CD4-positive, alpha-beta T cell (primary cell): Measurements from ENCODE around the gene CFP. TPM values are rescaled to one million over a fixed set of nuclear protein-coding genes. Genes with fewer than 3 reads are reported as not detected.

Experiments used
- ATAC-seq: fragments of 200-7000 bp; cut with Tn5 transposase; one replicate; pipeline ENCODE4 v1.10.0; 2022; ENCODE audit warnings: mild to moderate bottlenecking; ENCODE audit not compliant: poor library complexity
- CTCF ChIA-PET: fragments of 350-600 bp; sonication (Branson Sonifier 250); formaldehyde crosslinking; loops from one replicate; lab custom pipeline; 2021; ENCODE audit warnings: antibody characterized with exemption, inconsistent platforms; lab: Charles Lee
- POLR2A ChIA-PET: fragments of 350-600 bp; sonication (Branson Sonifier 250); formaldehyde crosslinking; loops from one replicate; lab custom pipeline; 2021; ENCODE audit warnings: antibody characterized with exemption, inconsistent platforms; lab: Charles Lee
- DNase-seq, 14 experiments: peaks; one replicate each; pipeline ENCODE4 v3.0.0-alpha.2; 2013 to 2020; ENCODE audit warnings: mixed read lengths in 2 of 14
- H3K27ac ChIP-seq, 2 donors: one replicate each; pipeline versions ENCODE4 v1.5.1 to v1.7.0; 2013; ENCODE audit warnings: low read length in 2 of 2, low read depth in 1 of 2, mild to moderate bottlenecking in 1 of 2
- H3K27me3 ChIP-seq, 2 experiments: 1 replicate in 1 of 2; 2 replicates in 1 of 2; pipeline versions ENCODE4 v1.6.1 to v1.7.0; 2013; ENCODE audit warnings: low read length in 2 of 2, control low read depth in 1 of 2, mild to moderate bottlenecking in 1 of 2, moderate library complexity in 1 of 2; ENCODE audit not compliant: insufficient read depth in 2 of 2, control insufficient read depth in 1 of 2
- H3K36me3 ChIP-seq: one replicate; pipeline ENCODE4 v1.6.1; 2013; ENCODE audit warnings: low read length, control low read depth; ENCODE audit not compliant: insufficient read depth
- H3K4me1 ChIP-seq: one replicate; pipeline ENCODE4 v1.6.1; 2013; ENCODE audit warnings: low read length, control low read depth; ENCODE audit not compliant: insufficient read depth
- H3K4me3 ChIP-seq: one replicate; pipeline ENCODE4 v1.5.1; 2013; ENCODE audit warnings: mild to moderate bottlenecking, low read length, moderate library complexity
- H3K9me3 ChIP-seq, 2 experiments: 1 replicate in 1 of 2; 2 replicates in 1 of 2; pipeline versions ENCODE4 v1.6.1 to v1.7.0; 2013; ENCODE audit warnings: low read length in 2 of 2, mild to moderate bottlenecking in 2 of 2, control low read depth in 1 of 2, moderate library complexity in 1 of 2; ENCODE audit not compliant: control insufficient read depth in 1 of 2, insufficient read depth in 1 of 2
- H3K27ac Mint-ChIP-seq: one replicate; pipeline ENCODE4 v1.8.0; 2020; ENCODE audit warnings: mixed read lengths
- H3K27me3 Mint-ChIP-seq: one replicate; pipeline ENCODE4 v1.8.0; 2021; ENCODE audit warnings: mixed read lengths
- H3K36me3 Mint-ChIP-seq: one replicate; pipeline ENCODE4 v1.8.0; 2021; ENCODE audit warnings: low read depth, mixed read lengths
- H3K4me1 Mint-ChIP-seq: one replicate; pipeline ENCODE4 v1.8.0; 2021; ENCODE audit warnings: low read depth, mixed read lengths
- H3K4me3 Mint-ChIP-seq: one replicate; pipeline ENCODE4 v1.8.0; 2020; ENCODE audit warnings: mild to moderate bottlenecking, mixed read lengths
- H3K9me3 Mint-ChIP-seq: one replicate; pipeline ENCODE4 v1.8.0; 2020; ENCODE audit warnings: mixed read lengths
- CTCF ChIP-seq: fragments of 200-600 bp; IDR thresholded peaks from one replicate; pipeline ENCODE4 v1.8.0; 2022; ENCODE audit warnings: antibody characterized with exemption, mild to moderate bottlenecking
- intact Hi-C, 2 experiments: fragments of 100-400 bp; cut with DNase I in 1 of 2; cut with micrococcal nuclease in 1 of 2; formaldehyde crosslinking; loops; one replicate each; pipeline versions ENCODE4 v1.15.1 to v1.9.0; 2023 to 2025; cut with DNase I, micrococcal nuclease
- total RNA-seq, 174 experiments: library from RNA in 2 of 174; stranded (reverse) in 2 of 174; gene quantifications; one replicate each; pipeline ENCODE4 v1.2.3 and lab custom pipeline; 2021 to 2026

Gene CFP
- total RNA-seq, 2 experiments from 2014 or later: 18.3 to 18.6 TPM

GRCh38 chrX:47586043-47586787, 43.5 kb downstream of the CFP start:
- H3K36me3 Mint-ChIP-seq: peaks cover 5% of the 10 kb centered on the region
- H3K4me1 ChIP-seq: peaks cover 26% of the 10 kb centered on the region
- no peak overlapping the region for H3K27ac Mint-ChIP-seq
- no peaks in the 10 kb centered on the region for H3K9me3 Mint-ChIP-seq
- TF ChIP-seq CTCF: no peak
- no peaks in the 10 kb centered on the region for H3K27me3 ChIP-seq
- CTCF ChIA-PET: no interaction called here
- no peaks in the 10 kb centered on the region for H3K27me3 Mint-ChIP-seq
- intact Hi-C loops: no loop called here
- ATAC-seq (no peak), DNase-seq (no peak)
- no peaks in the 10 kb centered on the region for H3K9me3 ChIP-seq
- H3K4me1 Mint-ChIP-seq: peaks cover 23% of the 10 kb centered on the region
- H3K36me3 ChIP-seq: peaks cover 6% of the 10 kb centered on the region
- no peak overlapping the region for H3K27ac ChIP-seq
- H3K4me3 Mint-ChIP-seq: no peak overlapping the region
- POLR2A ChIA-PET: no interaction called here
- H3K4me3 ChIP-seq: no peak overlapping the region

- Mint-ChIP-seq H3K36me3 (peaks cover 5% of the 10 kb centered on the region), H3K27me3 (no peaks in the 10 kb centered on the region), H3K9me3 (no peaks in the 10 kb centered on the region), H3K27ac (no peak overlapping the region), H3K4me1 (peaks cover 28% of the 10 kb centered on the region), H3K4me3 (no peak overlapping the region)
- Histone ChIP-seq H3K36me3 (peaks cover 6% of the 10 kb centered on the region), H3K27me3 (no peaks in the 10 kb centered on the region), H3K27ac (no peak overlapping the region), H3K4me1 (peaks cover 29% of the 10 kb centered on the region), H3K9me3 (no peaks in the 10 kb centered on the region), H3K4me3 (no peak overlapping the region)
- CTCF ChIA-PET: no interaction called here
- POLR2A ChIA-PET: no interaction called here
- ATAC-seq (no peak), DNase-seq (no peak)
- intact Hi-C loops: no loop called here
- no peak for TF ChIP-seq CTCF
Observed at GRCh38 chrX:47585273-47585672, 44.5 kb downstream of the CFP start.

GRCh38 chrX:47584714-47585113, 45.0 kb downstream of the CFP start:
- Mint-ChIP-seq H3K4me1 (peaks cover 28% of the 10 kb centered on the region), H3K4me3 (no peak overlapping the region), H3K27ac (no peak overlapping the region)

More at GRCh38 chrX:47584714-47585113, 45.0 kb downstream of the CFP start:
- Histone ChIP-seq H3K4me1 (peaks cover 29% of the 10 kb centered on the region), H3K36me3 (peaks cover 6% of the 10 kb centered on the region), H3K9me3 (no peaks in the 10 kb centered on the region), H3K4me3 (no peak overlapping the region), H3K27me3 (no peaks in the 10 kb centered on the region), H3K27ac (no peak overlapping the region)
- Mint-ChIP-seq H3K9me3 (no peaks in the 10 kb centered on the region), H3K36me3 (peaks cover 5% of the 10 kb centered on the region), H3K27me3 (no peaks in the 10 kb centered on the region)
- no peak for ATAC-seq
- intact Hi-C loops: loop anchor here in 1 of 2 experiments (5.0 kb wide), 1 partner anchor 38 kb away; no protein-coding TSS in a partner anchor
- ChIA-PET CTCF (no interaction called here), POLR2A (no interaction called here)
- TF ChIP-seq CTCF: no peak
- no peak for DNase-seq
